ENCODE data around the gene TNK1.

The TNK1 gene

GRCh38 chr17:7425756-7426155, 44.9 kb downstream of the TNK1 start:
- 91% methylated on average over 4 of the region's 8 CpGs for WGBS (ENCODE audit: insufficient coverage)
- CTCF ChIA-PET = interaction anchor here (0.7 to 1.9 kb wide), 5 partner anchors 10 to 72 kb away, joined by 3 to 12 read pairs (median 3); partner anchors contain the start of gene TMEM102
- no peaks in the 10 kb centered on the region for H3K36me3 ChIP-seq (ENCODE audit: control insufficient read depth in 4 of 4, insufficient read depth in 4 of 4, low read length in 3 of 4)
- H3K4me3 ChIP-seq (ENCODE audit: control insufficient read depth in 1 of 7, extremely low read depth in 1 of 7, insufficient read depth in 4 of 7, low read depth in 2 of 7, low read length in 6 of 7) = no peak overlapping the region
- no peaks in the 10 kb centered on the region for H3K4me1 ChIP-seq (ENCODE audit: control extremely low read depth in 1 of 4, control insufficient read depth in 4 of 4, insufficient read depth in 4 of 4, low read length in 3 of 4)
- no peak for DNase-seq
- POLR2A ChIA-PET = no interaction called here
- no peak overlapping the region for H3K27ac ChIP-seq (ENCODE audit: insufficient read depth in 1 of 2, low read depth in 1 of 2, low read length in 2 of 2, poor library complexity in 1 of 2, severe bottlenecking in 2 of 2)
- H3K9me3 ChIP-seq (ENCODE audit: control extremely low read depth in 1 of 5, control insufficient read depth in 4 of 5, insufficient read depth in 2 of 5, low read depth in 1 of 5, low read length in 4 of 5) = no peaks in the 10 kb centered on the region
- no peaks in the 10 kb centered on the region for H3K27me3 ChIP-seq (replicated peaks in 2 of 5; ENCODE audit: control insufficient read depth in 4 of 5, insufficient read depth in 5 of 5, low read length in 4 of 5)

- no peak overlapping the region for H3K27ac ChIP-seq (ENCODE audit: insufficient read depth in 1 of 2, low read depth in 1 of 2, low read length in 2 of 2, poor library complexity in 1 of 2, severe bottlenecking in 2 of 2)
- H3K36me3 ChIP-seq (ENCODE audit: control insufficient read depth in 4 of 4, insufficient read depth in 4 of 4, low read length in 3 of 4) = no peaks in the 10 kb centered on the region
- 99% methylated on average over 20 of the region's 33 CpGs for WGBS (ENCODE audit: insufficient coverage)
- no peaks in the 10 kb centered on the region for H3K27me3 ChIP-seq (replicated peaks in 2 of 5; ENCODE audit: control insufficient read depth in 4 of 5, insufficient read depth in 5 of 5, low read length in 4 of 5)
- no peaks in the 10 kb centered on the region for H3K9me3 ChIP-seq (ENCODE audit: control extremely low read depth in 1 of 5, control insufficient read depth in 4 of 5, insufficient read depth in 2 of 5, low read depth in 1 of 5, low read length in 4 of 5)
- DNase-seq = no peak
- no peaks in the 10 kb centered on the region for H3K4me1 ChIP-seq (ENCODE audit: control extremely low read depth in 1 of 4, control insufficient read depth in 4 of 4, insufficient read depth in 4 of 4, low read length in 3 of 4)
- CTCF ChIA-PET = interaction anchor here (1.7 to 1.9 kb wide), 2 partner anchors 10 to 73 kb away, joined by 4 to 12 read pairs; partner anchors contain the start of gene TMEM102
- no peak overlapping the region for H3K4me3 ChIP-seq (ENCODE audit: control insufficient read depth in 1 of 7, extremely low read depth in 1 of 7, insufficient read depth in 4 of 7, low read depth in 2 of 7, low read length in 6 of 7)
- POLR2A ChIA-PET = no interaction called here
Observed at GRCh38 chr17:7426203-7426863, 45.4 kb downstream of the TNK1 start.

GRCh38 chr17:7426896-7427489, 46.1 kb downstream of the TNK1 start:
- H3K27me3 ChIP-seq (replicated peaks in 2 of 5; ENCODE audit: control insufficient read depth in 4 of 5, insufficient read depth in 5 of 5, low read length in 4 of 5) = no peaks in the 10 kb centered on the region
- CTCF ChIA-PET = no interaction called here
- no peak overlapping the region for H3K4me3 ChIP-seq (ENCODE audit: control insufficient read depth in 1 of 7, extremely low read depth in 1 of 7, insufficient read depth in 4 of 7, low read depth in 2 of 7, low read length in 6 of 7)
- no peaks in the 10 kb centered on the region for H3K4me1 ChIP-seq (ENCODE audit: control extremely low read depth in 1 of 4, control insufficient read depth in 4 of 4, insufficient read depth in 4 of 4, low read length in 3 of 4)
- DNase-seq = no peak
- H3K9me3 ChIP-seq (ENCODE audit: control extremely low read depth in 1 of 5, control insufficient read depth in 4 of 5, insufficient read depth in 2 of 5, low read depth in 1 of 5, low read length in 4 of 5) = no peaks in the 10 kb centered on the region
- no peaks in the 10 kb centered on the region for H3K36me3 ChIP-seq (ENCODE audit: control insufficient read depth in 4 of 4, insufficient read depth in 4 of 4, low read length in 3 of 4)
- WGBS (ENCODE audit: insufficient coverage) = 98% methylated on average over 23 of the region's 29 CpGs
- H3K27ac ChIP-seq (ENCODE audit: insufficient read depth in 1 of 2, low read depth in 1 of 2, low read length in 2 of 2, poor library complexity in 1 of 2, severe bottlenecking in 2 of 2) = no peak overlapping the region
- POLR2A ChIA-PET = no interaction called here

- no peak overlapping the region for H3K4me3 ChIP-seq (ENCODE audit: control insufficient read depth in 1 of 7, extremely low read depth in 1 of 7, insufficient read depth in 4 of 7, low read depth in 2 of 7, low read length in 6 of 7)
- ChIA-PET POLR2A (no interaction called here), CTCF (no interaction called here)
- no peaks in the 10 kb centered on the region for H3K36me3 ChIP-seq (ENCODE audit: control insufficient read depth in 4 of 4, insufficient read depth in 4 of 4, low read length in 3 of 4)
- H3K27me3 ChIP-seq (replicated peaks in 2 of 5; ENCODE audit: control insufficient read depth in 4 of 5, insufficient read depth in 5 of 5, low read length in 4 of 5) = no peaks in the 10 kb centered on the region
- no peaks in the 10 kb centered on the region for H3K9me3 ChIP-seq (ENCODE audit: control extremely low read depth in 1 of 5, control insufficient read depth in 4 of 5, insufficient read depth in 2 of 5, low read depth in 1 of 5, low read length in 4 of 5)
- DNase-seq = no peak
- 100% methylated on average over 4 of the region's 7 CpGs for WGBS (ENCODE audit: insufficient coverage)
- no peak overlapping the region for H3K27ac ChIP-seq (ENCODE audit: insufficient read depth in 1 of 2, low read depth in 1 of 2, low read length in 2 of 2, poor library complexity in 1 of 2, severe bottlenecking in 2 of 2)
- no peaks in the 10 kb centered on the region for H3K4me1 ChIP-seq (ENCODE audit: control extremely low read depth in 1 of 4, control insufficient read depth in 4 of 4, insufficient read depth in 4 of 4, low read length in 3 of 4)
Observed at GRCh38 chr17:7427549-7427948, 46.7 kb downstream of the TNK1 start.

- 89% methylated on average over 5 of the region's 5 CpGs for WGBS (ENCODE audit: insufficient coverage)
- H3K4me3 ChIP-seq (ENCODE audit: control insufficient read depth in 1 of 7, extremely low read depth in 1 of 7, insufficient read depth in 4 of 7, low read depth in 2 of 7, low read length in 6 of 7) = no peak within 1 kb of the TSS
- no peak within 1 kb of the TSS for H3K27ac ChIP-seq (ENCODE audit: insufficient read depth in 1 of 2, low read depth in 1 of 2, low read length in 2 of 2, poor library complexity in 1 of 2, severe bottlenecking in 2 of 2)
- no peaks in the 10 kb centered on the region for H3K9me3 ChIP-seq (ENCODE audit: control extremely low read depth in 1 of 5, control insufficient read depth in 4 of 5, insufficient read depth in 2 of 5, low read depth in 1 of 5, low read length in 4 of 5)
- H3K27me3 ChIP-seq (replicated peaks in 2 of 5; ENCODE audit: control insufficient read depth in 4 of 5, insufficient read depth in 5 of 5, low read length in 4 of 5) = no peaks in the 10 kb centered on the region
- ChIA-PET CTCF (no interaction called here), POLR2A (no interaction called here)
- H3K4me1 ChIP-seq (ENCODE audit: control extremely low read depth in 1 of 4, control insufficient read depth in 4 of 4, insufficient read depth in 4 of 4, low read length in 3 of 4) = no peaks in the 10 kb centered on the region
- no peak for DNase-seq
- no peaks in the 10 kb centered on the region for H3K36me3 ChIP-seq (ENCODE audit: control insufficient read depth in 4 of 4, insufficient read depth in 4 of 4, low read length in 3 of 4)
Observed at GRCh38 chr17:7428557-7428956, 47.7 kb downstream of the TNK1 start, which contains the start of gene SPEM3. SPEM3 (plus strand) TSS chr17:7428857; CDS start chr17:7428903, 46 bp downstream.

GRCh38 chr17:7429722-7430121, 48.8 kb downstream of the TNK1 start:
- Histone ChIP-seq H3K36me3 (ENCODE audit: control insufficient read depth in 4 of 4, insufficient read depth in 4 of 4, low read length in 3 of 4) (no peaks in the 10 kb centered on the region), H3K27me3 (replicated peaks in 2 of 5; ENCODE audit: control insufficient read depth in 4 of 5, insufficient read depth in 5 of 5, low read length in 4 of 5) (no peaks in the 10 kb centered on the region), H3K9me3 (ENCODE audit: control extremely low read depth in 1 of 5, control insufficient read depth in 4 of 5, insufficient read depth in 2 of 5, low read depth in 1 of 5, low read length in 4 of 5) (no peaks in the 10 kb centered on the region), H3K4me3 (ENCODE audit: control insufficient read depth in 1 of 7, extremely low read depth in 1 of 7, insufficient read depth in 4 of 7, low read depth in 2 of 7, low read length in 6 of 7) (no peak overlapping the region), H3K4me1 (ENCODE audit: control extremely low read depth in 1 of 4, control insufficient read depth in 4 of 4, insufficient read depth in 4 of 4, low read length in 3 of 4) (no peaks in the 10 kb centered on the region), H3K27ac (ENCODE audit: insufficient read depth in 1 of 2, low read depth in 1 of 2, low read length in 2 of 2, poor library complexity in 1 of 2, severe bottlenecking in 2 of 2) (no peak overlapping the region)
- no peak for DNase-seq
- ChIA-PET CTCF (interaction anchor here (3.0 kb wide), 1 partner anchor 26 kb away, joined by 7 read pairs; the partner anchor contains the start of gene TMEM256), POLR2A (no interaction called here)
- 100% methylated on average over 7 of the region's 10 CpGs for WGBS (ENCODE audit: insufficient coverage)

- Histone ChIP-seq H3K27ac (ENCODE audit: insufficient read depth in 1 of 2, low read depth in 1 of 2, low read length in 2 of 2, poor library complexity in 1 of 2, severe bottlenecking in 2 of 2) (no peak overlapping the region), H3K4me3 (ENCODE audit: control insufficient read depth in 1 of 7, extremely low read depth in 1 of 7, insufficient read depth in 4 of 7, low read depth in 2 of 7, low read length in 6 of 7) (no peak overlapping the region), H3K9me3 (ENCODE audit: control extremely low read depth in 1 of 5, control insufficient read depth in 4 of 5, insufficient read depth in 2 of 5, low read depth in 1 of 5, low read length in 4 of 5) (no peaks in the 10 kb centered on the region), H3K4me1 (ENCODE audit: control extremely low read depth in 1 of 4, control insufficient read depth in 4 of 4, insufficient read depth in 4 of 4, low read length in 3 of 4) (peaks cover 0 to 11% (median 9%) of the 10 kb centered on the region in 4 experiments), H3K36me3 (ENCODE audit: control insufficient read depth in 4 of 4, insufficient read depth in 4 of 4, low read length in 3 of 4) (no peaks in the 10 kb centered on the region), H3K27me3 (replicated peaks in 2 of 5; ENCODE audit: control insufficient read depth in 4 of 5, insufficient read depth in 5 of 5, low read length in 4 of 5) (no peaks in the 10 kb centered on the region)
- ChIA-PET CTCF (interaction anchor here (3.0 kb wide), 1 partner anchor 28 kb away, joined by 7 read pairs; the partner anchor contains the start of gene TMEM256), POLR2A (no interaction called here)
- no peak for DNase-seq
- 100% methylated on average over 1 of the region's 1 CpG for WGBS (ENCODE audit: insufficient coverage)
Observed at GRCh38 chr17:7431231-7431630, 50.3 kb downstream of the TNK1 start.

All from common myeloid progenitor, CD34-positive (primary cell).